ENCODE measurements around the gene SRPK3. TPM values are rescaled to one million over a fixed set of nuclear protein-coding genes. Genes with fewer than 3 reads are reported as not detected.

Gene SRPK3
- total and polyA plus RNA-seq, 2 donors from 2014 or later = 0.58 to 1.1 TPM

DNA sequence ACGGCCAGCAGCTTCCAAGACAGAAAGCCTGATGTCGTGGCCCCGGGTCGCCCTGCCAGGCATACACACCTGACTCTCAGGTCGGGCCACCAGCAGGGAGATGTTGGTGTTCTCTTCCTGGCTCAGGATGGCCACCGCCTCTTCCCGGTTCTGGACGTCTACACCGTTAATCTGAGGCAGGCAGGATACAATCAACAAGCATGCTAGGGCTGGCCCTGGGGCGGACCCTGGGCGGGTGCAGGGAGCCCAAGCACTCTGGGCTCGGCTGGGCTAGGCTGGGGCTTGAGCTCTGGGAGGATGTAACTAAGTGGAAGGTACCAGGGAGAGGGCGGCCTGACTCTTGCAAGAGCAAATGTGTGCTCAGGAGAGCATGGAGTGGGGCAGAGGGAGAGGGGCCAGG lies 24.6 kb downstream of the SRPK3 start:
- FAIRE-seq (no peak), DNase-seq (no peak)
- Histone ChIP-seq H3K27me3 (ENCODE audit: control insufficient read depth, insufficient read depth, low read length) (no peaks in the 10 kb centered on the region), H3K4me3 (ENCODE audit: low read length in 3 of 3) (no peak overlapping the region), H3K27ac (ENCODE audit: low read depth in 2 of 2, low read length in 2 of 2) (no peak overlapping the region), H3K9ac (ENCODE audit: low read length in 3 of 3) (no peak overlapping the region), H3K4me1 (ENCODE audit: control insufficient read depth in 2 of 3, insufficient read depth in 2 of 3, low read depth in 1 of 3, low read length in 3 of 3) (no peaks in the 10 kb centered on the region), H3K9me3 (ENCODE audit: control insufficient read depth in 2 of 3, insufficient read depth in 1 of 3, low read length in 3 of 3) (no peaks in the 10 kb centered on the region), H3K36me3 (ENCODE audit: control insufficient read depth in 2 of 3, insufficient read depth in 3 of 3, low read length in 3 of 3) (no peaks in the 10 kb centered on the region)
- TF ChIP-seq, protein P1, sequence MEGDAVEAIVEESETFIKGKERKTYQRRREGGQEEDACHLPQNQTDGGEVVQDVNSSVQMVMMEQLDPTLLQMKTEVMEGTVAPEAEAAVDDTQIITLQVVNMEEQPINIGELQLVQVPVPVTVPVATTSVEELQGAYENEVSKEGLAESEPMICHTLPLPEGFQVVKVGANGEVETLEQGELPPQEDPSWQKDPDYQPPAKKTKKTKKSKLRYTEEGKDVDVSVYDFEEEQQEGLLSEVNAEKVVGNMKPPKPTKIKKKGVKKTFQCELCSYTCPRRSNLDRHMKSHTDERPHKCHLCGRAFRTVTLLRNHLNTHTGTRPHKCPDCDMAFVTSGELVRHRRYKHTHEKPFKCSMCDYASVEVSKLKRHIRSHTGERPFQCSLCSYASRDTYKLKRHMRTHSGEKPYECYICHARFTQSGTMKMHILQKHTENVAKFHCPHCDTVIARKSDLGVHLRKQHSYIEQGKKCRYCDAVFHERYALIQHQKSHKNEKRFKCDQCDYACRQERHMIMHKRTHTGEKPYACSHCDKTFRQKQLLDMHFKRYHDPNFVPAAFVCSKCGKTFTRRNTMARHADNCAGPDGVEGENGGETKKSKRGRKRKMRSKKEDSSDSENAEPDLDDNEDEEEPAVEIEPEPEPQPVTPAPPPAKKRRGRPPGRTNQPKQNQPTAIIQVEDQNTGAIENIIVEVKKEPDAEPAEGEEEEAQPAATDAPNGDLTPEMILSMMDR (IDR thresholded peaks at IDR 0.05; ENCODE audit: borderline replicate concordance, extremely low read depth, insufficient read depth) = no peak
- intact Hi-C loops (cut with DNase I) = no loop called here

DNA sequence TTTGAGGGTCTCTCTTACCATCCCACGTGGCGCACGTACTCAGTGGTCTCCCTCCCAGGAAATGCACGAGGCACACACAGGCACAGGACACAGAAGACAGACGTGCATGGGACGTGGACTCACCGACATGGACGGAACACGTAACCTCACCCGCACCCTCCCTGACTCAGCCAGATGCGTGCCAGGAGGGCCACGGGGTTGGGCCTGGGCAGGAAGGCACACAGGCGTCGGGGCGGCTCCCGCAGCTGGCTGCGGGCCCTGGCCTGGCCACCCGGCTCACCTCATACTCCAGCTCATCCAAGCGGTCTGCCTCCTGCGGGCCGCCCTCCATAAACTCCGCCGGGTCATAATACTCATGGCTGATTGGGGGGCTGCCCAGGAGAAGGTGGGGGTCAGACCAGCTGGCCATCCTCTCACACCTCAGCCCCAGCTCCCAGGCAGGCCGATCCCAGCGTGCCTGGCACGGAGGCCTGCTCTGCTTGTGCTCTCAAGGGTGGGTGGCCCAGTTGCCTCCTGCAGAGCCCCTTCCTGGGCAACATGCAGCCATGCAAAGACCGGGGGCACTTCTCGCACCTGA lies 26.2 kb downstream of the SRPK3 start:
- H3K36me3 ChIP-seq (ENCODE audit: control insufficient read depth in 2 of 3, insufficient read depth in 3 of 3, low read length in 3 of 3) = no peaks in the 10 kb centered on the region
- no peaks in the 10 kb centered on the region for H3K4me1 ChIP-seq (ENCODE audit: control insufficient read depth in 2 of 3, insufficient read depth in 2 of 3, low read depth in 1 of 3, low read length in 3 of 3)
- no peak for FAIRE-seq
- H3K9me3 ChIP-seq (ENCODE audit: control insufficient read depth in 2 of 3, insufficient read depth in 1 of 3, low read length in 3 of 3) = no peaks in the 10 kb centered on the region
- H3K9ac ChIP-seq (ENCODE audit: low read length in 3 of 3) = no peak overlapping the region
- no peak overlapping the region for H3K27ac ChIP-seq (ENCODE audit: low read depth in 2 of 2, low read length in 2 of 2)
- H3K27me3 ChIP-seq (ENCODE audit: control insufficient read depth, insufficient read depth, low read length) = no peaks in the 10 kb centered on the region
- intact Hi-C loops (cut with DNase I) = no loop called here
- no peak overlapping the region for H3K4me3 ChIP-seq (ENCODE audit: low read length in 3 of 3)
- DNase-seq = no peak
- TF ChIP-seq, protein P1 (IDR thresholded peaks at IDR 0.05; ENCODE audit: borderline replicate concordance, extremely low read depth, insufficient read depth) = no peak

DNA sequence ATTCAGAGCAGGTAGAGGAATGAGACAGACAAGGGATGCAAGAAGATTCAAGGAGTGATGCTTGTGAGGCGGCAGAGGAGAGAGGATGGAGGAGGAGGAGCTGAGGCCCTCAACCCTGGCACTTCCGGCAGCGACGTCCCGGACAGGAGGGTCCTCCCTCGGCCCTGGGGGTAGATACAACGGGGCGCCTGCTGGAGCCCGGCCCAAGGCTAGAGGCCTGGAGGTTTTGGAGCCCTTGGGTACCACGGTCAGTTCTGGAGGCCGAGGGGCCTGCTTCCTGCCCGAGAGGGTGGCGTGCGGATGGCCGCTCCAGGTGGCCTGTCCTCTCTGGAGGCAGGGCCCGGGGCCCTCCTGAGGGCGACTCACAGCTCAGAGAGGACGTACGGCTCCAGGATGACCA lies 27.1 kb downstream of the SRPK3 start:
- no peaks in the 10 kb centered on the region for H3K4me1 ChIP-seq (ENCODE audit: control insufficient read depth in 2 of 3, insufficient read depth in 2 of 3, low read depth in 1 of 3, low read length in 3 of 3)
- H3K27me3 ChIP-seq (ENCODE audit: control insufficient read depth, insufficient read depth, low read length) = no peaks in the 10 kb centered on the region
- FAIRE-seq = no peak
- no peak overlapping the region for H3K27ac ChIP-seq (ENCODE audit: low read depth in 2 of 2, low read length in 2 of 2)
- no peak overlapping the region for H3K9ac ChIP-seq (ENCODE audit: low read length in 3 of 3)
- TF ChIP-seq, protein P1 (IDR thresholded peaks at IDR 0.05; ENCODE audit: borderline replicate concordance, extremely low read depth, insufficient read depth) = no peak
- intact Hi-C loops (cut with DNase I) = no loop called here
- no peaks in the 10 kb centered on the region for H3K9me3 ChIP-seq (ENCODE audit: control insufficient read depth in 2 of 3, insufficient read depth in 1 of 3, low read length in 3 of 3)
- no peak overlapping the region for H3K4me3 ChIP-seq (ENCODE audit: low read length in 3 of 3)
- DNase-seq = no peak
- no peaks in the 10 kb centered on the region for H3K36me3 ChIP-seq (ENCODE audit: control insufficient read depth in 2 of 3, insufficient read depth in 3 of 3, low read length in 3 of 3)

DNA sequence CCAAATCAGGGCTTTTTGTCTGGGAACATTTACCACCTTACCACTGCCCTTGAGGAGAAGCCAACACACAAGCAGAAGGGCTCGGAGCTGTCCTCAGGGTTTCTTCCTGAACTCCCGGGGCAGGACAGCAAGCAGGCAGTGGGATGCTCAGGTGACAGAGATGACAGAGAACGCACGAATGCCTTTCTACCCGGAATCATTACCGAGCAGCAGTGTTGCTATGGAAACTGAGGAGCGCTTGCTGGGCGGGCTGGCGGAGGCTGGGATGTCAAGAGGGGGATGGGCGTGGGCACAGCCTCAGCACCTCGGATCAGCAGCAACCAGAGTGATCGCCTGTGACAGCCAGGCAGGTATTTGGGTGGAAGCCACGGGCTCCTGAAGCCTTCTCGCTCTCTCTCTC lies 31.4 kb downstream of the SRPK3 start:
- Histone ChIP-seq H3K27me3 (ENCODE audit: control insufficient read depth, insufficient read depth, low read length) (no peaks in the 10 kb centered on the region), H3K36me3 (ENCODE audit: control insufficient read depth in 2 of 3, insufficient read depth in 3 of 3, low read length in 3 of 3) (no peaks in the 10 kb centered on the region), H3K4me1 (ENCODE audit: control insufficient read depth in 2 of 3, insufficient read depth in 2 of 3, low read depth in 1 of 3, low read length in 3 of 3) (no peaks in the 10 kb centered on the region), H3K27ac (ENCODE audit: low read depth in 2 of 2, low read length in 2 of 2) (no peak overlapping the region), H3K9me3 (ENCODE audit: control insufficient read depth in 2 of 3, insufficient read depth in 1 of 3, low read length in 3 of 3) (no peaks in the 10 kb centered on the region), H3K9ac (ENCODE audit: low read length in 3 of 3) (no peak overlapping the region), H3K4me3 (ENCODE audit: low read length in 3 of 3) (no peak overlapping the region)
- intact Hi-C loops (cut with DNase I) = no loop called here
- TF ChIP-seq, protein P1 (IDR thresholded peaks at IDR 0.05; ENCODE audit: borderline replicate concordance, extremely low read depth, insufficient read depth) = no peak
- DNase-seq (peak in 2 of 5 donors; percentile 37 to 43), FAIRE-seq (no peak)

Measured in kidney (tissue), 14 donors.